Activated CD4-positive, alpha-beta T cell treated with anti-CD3 and anti-CD28 coated beads, Interleukin-10, Interleukin-2, amounts not matched to agents 100 ng/mL and 50 ng/mL, durations not matched to agents 16 hours and 8 hours (primary cell): ENCODE data around the gene TMEM31.

Experiments used
- DNase-seq: peaks from one replicate; pipeline ENCODE4 v3.0.0-alpha.2; 2020

Gene TMEM31, protein sequence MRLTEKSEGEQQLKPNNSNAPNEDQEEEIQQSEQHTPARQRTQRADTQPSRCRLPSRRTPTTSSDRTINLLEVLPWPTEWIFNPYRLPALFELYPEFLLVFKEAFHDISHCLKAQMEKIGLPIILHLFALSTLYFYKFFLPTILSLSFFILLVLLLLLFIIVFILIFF

DNA sequence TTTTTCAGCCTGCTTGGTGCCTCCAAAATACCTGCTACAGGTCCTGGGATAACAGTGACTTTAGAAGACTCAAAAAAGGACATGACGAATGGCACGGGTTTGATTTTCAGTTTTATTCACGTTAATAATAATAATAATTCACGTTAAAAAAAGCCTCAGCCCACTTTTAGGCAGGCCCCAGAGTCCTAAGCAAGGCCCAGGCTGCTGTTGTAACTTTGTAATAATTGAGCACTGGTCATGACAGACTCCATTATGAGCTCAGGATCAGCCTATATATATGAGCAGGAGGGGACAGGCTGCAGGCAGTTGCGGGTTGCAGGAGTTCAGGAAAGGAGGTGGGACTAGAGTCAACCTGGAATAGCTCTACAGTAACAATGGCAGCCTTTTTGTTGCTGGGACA is at the start of gene TMEM31:
TMEM31 (plus strand) TSS at position 301 of the 400 bp plus-strand sequence. CDS start 1,350 bp downstream, outside the sequence.
- no peak for DNase-seq

DNA sequence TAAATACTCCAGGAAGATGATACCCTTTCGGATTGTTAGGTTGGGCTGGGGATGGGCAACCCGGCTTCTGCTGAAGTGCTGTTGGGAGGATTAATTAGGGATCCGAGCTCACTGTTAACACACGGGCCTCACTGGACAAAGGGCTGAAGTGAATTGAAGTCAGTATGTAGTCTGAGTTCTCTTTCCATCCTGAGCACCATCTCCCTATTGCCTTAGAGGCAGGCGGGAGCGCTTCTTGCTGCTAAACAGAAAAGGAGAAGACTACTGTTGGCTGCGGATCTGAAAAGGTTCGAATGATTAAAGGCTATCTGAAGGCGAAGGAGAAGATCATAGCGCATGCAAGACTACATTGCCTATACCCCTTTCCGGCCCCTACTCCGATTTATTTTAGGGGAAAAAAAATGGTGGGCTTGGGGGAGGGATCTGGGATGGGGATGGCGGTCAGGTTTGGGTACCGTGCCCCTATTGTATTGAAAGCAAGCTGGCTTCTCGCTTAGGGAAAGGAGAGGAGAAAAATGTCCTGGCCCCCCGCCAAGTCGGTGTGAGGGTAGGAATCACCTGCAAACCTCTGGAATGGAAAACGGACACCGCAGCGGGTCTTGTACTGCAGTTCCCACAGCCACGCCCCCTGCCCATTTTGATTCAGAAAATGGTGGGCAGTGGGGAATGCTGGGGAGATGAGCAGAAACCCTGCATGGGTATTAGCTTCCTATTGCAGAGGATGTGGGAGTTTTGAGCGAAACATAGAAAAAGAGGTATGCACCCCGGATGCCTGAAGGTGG is 46.5 kb upstream of the TMEM31 start:
- DNase-seq = no peak

DNA sequence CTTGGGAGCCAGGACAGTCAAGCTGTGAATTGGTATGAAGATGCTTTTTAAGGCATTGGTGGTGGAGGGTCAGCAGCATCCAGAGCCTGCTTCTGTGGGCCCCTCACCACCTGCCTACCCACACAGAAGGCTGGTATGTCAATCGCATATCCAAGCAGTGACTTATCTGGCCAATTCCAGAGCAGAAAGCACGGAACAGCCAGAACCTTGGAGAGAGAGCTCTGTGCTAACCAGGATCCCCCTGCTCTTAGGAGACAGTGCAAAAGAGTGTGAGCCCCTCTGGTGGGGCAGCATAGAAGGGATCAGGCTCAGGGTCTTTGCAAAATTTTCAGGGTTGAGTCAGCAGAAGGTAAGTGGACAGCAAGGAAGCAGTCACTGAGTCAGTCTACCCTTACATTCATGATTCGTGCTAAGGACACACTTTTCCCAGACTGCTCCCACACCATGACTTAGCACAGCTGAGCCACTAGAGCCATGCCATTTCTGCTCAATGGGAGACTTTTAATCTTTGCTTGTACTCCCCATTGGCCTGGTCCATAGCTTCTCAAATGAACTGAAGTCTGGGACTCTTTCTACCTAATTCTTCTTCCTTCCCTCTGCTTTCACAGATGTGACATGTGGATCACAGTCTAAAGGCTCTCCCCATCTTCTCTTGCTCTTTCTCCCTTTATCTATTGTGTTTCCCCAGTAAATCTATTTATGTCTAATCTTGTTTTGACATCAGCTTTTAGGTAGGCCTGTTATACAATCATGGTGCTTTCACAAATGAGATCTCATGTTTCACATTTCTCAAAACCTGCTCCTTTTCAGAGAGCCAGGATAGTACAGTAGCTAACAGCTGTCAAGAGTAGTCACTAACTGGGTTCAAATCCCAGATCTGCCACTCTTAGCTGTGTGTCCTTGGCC is 44.3 kb upstream of the TMEM31 start:
- DNase-seq = no peak

DNA sequence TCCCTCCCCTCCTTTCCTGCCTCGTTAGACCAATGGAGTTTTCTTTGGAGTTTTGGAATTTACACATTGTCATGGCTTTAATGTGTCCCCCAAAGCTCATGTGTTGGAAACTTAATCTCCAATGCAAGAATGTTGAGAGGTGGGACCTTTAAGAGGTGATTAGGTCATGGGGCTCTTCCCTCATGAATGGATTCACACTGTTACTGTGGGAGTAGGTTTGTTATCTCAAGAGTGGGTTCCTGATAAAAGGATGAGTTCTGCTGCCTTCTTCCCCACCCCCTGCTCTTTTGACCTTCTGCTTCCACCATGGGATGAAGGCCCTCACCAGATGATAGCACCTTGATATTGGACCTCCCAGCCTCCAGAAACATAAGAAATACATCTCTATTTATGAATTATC is 41.0 kb upstream of the TMEM31 start:
- no peak for DNase-seq

DNA sequence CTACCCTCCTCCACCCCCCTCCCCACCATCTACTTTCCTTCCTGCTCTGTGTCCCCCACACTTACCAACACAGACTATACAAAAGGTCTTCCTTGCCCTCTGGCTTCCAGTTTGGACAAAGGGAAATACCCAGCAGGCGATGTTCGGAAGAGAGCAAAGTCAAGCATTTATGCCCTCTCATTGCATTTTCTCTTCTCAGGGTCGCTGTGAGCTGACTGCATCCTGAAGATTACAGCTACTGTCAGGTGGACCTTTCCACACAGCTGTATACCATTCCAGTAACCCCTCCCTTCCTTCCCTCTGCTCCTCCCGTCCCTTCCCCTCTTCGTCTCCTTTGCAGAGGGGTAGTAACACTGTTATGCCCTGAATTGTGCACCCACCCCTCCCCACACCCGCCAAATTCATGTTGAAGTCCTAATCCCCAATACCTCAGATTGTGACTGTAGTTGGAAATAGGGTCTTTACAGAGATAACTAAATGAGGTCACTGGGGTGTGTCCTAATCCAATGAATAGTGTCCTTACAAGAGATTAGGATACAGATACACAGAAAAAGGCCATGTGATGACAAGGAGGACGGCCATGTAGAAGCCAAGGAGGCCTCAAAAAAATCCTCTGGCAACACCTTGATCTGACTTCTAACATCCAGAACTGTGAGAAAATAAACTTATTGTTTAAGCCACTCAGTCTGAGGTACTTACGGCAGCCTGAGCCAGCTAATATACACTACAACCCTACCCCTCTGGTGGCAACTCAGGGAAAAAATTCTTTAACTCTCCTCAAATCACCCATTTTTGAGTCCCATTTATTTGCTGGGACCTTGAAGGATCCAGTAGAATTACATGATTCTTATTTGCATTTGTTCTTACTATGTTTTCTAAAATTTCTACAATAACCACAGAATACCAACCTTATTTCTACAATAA is 35.9 kb upstream of the TMEM31 start:
- no peak for DNase-seq

DNA sequence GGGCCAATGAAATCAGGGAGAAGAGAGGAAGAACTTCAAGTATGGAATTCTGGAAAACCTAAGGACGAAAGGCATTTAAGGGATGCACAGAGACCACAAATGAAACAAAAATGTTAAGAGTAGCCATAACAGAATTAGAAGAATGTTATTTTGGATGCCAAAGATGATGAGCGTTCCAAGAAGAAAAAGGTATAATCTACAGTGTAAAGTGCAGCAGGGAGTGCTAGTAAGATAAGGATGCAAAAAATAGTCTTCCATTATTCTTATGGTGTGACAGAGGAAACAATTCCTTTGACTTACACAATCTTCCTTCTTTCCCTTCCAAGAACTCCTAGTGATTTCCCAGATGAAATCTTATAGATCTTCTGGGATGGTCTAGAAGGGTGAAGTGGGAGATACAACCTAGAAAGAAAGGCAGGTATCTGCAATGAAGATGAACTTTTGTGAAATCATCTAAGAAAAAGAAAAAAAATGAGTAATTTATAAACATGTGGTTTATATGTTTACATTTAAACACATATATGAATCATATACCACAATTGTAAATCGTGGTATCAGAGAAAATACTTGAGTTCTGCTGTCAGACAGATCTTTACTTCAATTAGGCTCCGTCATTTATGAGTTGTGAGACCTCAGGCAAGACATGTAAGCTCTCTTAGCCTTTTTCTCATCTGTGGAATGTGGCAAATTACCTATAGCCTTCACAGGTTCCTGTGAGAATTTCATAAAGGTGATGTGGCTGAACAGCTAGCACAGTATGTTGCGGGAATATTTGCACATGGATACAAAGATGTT is 32.3 kb upstream of the TMEM31 start:
- no peak for DNase-seq

DNA sequence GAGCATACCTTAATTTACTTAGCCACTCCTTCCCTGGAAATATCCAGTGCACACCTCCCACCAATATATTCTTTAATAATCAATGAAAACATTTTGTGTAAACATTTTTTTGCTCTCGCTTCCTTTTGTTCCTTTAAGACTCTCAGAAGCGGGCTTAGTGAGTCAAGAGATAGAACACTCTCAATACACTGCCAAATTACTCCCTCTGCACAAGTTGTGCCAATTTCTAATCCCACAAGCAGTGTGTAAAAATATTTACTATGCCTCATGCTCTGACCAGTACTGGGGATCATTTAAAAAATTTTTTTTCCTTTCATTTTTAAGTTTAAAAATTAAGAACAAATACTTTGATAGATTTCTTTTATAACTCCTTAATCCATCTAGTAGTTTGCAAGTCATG is 29.3 kb upstream of the TMEM31 start:
- DNase-seq = no peak

DNA sequence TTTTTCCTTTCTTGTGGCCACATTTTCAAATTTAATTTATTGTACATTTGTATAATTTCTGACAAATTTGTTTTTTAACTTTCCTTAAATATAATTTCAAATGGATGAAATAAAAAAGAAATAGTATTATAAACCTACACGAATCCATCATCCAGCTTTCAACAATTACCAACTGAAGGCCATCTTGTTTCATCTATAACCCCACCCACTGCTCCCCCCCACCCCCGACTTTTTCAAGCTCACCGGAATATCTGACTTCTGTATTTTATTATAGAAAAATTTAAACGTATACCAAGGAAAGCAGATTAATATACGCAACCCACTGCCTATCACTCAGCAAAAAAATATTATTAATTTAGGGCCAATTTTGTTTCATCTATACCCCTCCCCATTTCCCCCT is 25.3 kb upstream of the TMEM31 start:
- no peak for DNase-seq

DNA sequence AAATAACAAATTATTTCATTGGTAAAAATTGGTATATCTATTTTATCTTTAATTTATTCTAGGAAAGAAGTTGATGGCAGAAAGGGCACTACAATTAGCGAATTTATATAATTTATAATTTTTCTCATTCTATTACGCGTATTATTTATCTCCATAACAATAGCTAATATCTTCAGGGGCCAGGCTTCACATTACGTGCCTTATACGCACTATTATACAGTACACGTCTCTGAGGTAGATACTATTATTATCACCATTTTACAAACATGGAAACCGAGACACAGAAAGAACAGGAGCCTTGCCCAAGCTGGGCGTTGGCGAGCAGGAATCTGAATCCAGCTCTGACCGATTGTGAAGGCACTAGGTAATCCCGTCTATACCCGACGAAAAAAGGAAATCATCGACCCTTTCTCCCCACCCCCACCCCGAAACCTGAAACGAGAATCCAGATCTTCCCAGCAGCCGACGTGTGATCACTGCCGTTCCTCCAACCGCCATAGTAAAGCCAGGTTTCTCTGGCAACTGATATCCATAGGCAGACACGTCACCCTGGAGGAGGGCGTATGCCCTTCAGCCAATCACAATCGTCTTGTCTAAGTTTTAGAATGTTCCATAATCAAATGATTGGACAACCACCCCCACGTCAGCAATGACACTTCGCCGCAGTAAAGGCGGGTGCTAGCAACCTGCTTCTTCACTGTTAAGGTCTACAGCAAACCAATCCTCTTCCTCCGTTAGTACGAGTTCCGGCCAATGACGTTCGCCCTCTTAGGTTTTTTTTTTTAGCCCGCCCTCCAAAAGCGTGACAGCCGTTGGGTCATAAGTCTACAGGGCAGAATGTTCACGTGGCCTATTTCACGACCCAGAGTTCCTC is 24.3 kb upstream of the TMEM31 start, which contains the start of gene MORF4L2:
MORF4L2 (minus strand) TSS at position 501 of the 874 bp plus-strand sequence. CDS start 9,672 bp downstream, outside the sequence.
- peak; percentile 95 for DNase-seq

DNA sequence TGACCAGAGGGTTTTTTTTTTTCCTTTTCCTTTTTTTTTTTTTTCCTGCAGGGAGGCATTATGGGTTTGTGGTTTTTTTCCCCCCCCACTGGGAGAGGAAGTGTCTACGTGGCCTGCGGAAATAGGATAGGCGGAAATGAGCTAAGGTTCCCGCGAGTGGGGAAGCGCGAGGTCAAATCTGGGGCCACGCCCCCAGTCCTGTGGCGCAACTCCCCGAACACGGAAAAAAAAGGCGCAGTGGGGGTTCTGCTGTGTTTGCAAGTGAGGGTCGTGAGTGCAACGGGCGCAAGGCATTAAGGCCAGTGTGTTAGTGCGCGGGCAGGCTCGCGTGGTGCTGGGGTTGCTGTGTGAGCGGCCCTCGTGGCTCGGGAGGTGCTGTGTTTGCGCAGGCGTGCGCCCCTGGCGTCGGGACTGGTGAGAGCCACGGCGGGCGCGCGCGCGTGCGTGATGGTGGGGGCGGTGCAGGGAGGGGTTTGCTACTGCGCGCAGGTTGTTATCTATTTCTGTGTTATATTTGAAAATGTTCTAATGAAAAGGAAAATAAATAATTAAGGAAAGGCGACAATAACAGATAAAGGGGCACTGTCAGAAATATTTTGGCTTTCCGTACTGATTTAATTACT is 23.5 kb upstream of the TMEM31 start:
- DNase-seq = peak; percentile 87

DNA sequence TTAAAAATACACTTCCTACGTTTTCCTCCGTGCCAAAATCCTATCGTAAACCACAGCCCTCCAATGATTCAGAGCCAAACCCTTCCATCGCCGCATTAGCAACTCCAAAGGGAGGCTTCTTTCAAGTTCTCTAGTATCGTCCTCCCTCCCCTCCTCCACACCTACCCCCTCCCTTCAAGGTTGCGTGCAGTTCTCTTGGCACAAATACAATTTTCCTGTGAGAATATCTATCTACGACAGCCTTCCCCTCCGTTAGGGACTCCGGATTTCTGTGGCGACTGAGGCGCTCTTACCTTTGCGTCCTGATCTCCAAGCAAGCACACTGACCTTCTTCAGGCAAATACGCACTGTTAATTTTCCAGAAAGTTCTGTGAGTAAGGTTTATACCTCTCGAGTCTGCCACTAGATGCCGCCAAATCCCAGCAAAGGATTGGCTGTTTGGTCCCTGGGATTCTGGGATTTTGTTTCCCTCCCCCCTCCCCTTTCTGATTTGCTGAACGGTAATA is 23.0 kb upstream of the TMEM31 start:
- peak; percentile 64 for DNase-seq

DNA sequence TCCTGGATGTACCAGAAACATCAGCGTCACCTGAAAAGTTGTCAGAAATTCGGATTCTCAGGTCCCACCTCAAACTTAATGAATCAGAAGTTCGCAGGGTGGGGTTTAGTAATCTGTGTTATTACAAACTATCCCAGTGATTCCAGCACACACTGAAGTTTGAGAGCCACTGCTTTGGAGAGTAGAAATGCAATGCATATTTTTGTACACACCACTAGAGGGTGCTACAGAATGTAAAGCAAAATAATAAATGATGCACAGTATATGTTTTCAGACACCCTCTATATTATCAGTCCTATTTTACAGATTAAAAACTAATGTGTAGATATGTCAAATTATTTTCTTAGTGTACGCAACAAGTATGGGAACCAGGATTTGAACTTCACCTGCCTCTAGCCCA is 21.8 kb upstream of the TMEM31 start:
- peak; percentile 52 for DNase-seq

DNA sequence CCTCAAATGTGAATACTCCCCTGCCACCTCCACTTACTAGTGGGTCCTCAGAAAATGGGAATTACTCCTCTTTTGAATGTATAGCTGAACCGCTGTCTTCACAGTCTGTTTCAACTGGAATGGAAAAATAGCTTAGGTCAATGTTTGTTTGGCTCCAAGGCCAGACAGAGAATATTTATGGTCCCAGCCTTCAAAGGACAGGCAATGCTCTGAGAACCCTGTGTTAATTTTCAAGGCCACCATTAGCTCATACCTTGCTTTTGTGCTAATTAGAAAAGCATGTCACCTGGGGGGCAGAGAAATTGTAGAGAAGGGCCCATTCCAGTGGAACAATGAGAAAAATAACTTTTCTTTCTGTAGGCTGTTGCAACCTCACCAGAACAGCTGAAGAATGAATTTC is 19.6 kb upstream of the TMEM31 start:
- no peak for DNase-seq

DNA sequence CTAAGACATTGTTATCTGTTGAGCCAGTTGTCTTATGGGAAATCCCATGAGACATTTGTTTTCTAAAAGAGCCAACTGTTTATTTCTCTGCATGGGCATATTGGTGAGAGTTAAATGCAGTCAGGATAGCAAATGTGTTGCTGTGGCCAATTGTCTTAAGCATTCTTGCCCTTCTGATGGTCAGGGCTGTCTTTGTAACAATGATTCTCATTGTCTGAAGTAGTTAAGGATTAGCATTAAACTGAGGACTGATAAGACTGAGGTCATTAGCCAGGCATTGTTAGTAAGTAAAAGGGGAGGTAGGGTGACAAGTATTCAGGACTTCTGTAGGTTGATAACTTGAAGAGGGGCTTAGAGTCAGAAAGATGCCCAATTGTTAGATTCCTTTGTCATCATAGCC is 13.0 kb upstream of the TMEM31 start:
- DNase-seq = no peak

DNA sequence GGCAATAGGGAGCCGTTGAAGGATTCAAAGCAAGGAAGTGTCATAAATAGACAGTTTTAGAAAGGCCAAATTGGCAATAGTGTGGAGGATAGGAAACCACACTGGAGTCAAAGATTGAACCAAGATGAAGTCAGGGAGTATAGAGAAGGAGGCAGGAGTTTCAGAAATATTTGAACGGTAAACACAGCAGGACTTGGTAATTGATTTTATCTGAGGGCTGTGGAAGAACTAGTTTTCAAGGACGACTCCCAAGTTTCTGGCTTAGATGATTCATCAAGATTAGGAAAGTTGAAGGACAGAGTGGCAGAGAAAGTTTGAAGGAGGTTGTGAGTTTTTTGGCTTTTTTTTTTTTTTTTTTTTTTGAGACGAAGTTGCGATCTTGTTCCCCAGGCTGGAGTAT is 11.5 kb upstream of the TMEM31 start:
- DNase-seq = no peak

DNA sequence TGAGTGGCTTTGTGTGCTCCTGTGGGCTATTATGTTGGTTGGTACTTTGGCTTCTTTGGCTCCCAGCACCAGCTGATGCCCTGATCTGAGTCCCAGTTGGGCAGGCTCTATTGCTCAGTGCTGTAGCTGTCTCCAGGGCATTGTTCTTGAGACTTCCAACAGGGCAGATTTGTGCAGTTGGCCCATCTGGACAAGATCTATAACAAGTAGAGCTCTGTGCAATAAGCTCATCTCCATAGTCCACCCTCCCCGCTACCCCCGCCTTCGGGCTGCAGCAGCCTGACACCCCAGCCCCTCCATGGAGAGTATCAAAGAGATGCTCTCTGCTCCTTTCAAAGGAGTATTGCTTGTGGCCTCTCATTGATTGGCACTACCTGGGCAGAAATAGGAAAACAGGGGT is 5.8 kb upstream of the TMEM31 start:
- no peak for DNase-seq

DNA sequence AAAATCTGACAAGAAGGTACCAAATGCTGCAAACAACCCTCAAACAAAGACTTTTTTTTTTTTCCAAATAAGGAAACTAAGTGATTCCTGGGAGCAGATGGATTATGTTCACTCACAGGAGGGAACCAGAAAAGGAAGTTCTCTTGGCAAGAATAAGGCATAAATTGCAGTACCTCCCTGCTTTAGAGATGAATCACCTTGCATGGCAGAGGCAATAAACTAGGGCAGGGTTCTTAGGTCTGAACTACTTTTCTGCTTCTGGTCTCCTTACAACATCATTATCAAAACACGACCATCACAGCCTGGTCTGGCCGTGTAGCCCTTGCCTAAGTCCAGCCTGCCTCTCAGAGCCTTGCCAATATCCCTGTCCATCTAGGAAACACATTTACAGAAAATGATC is 6.3 kb downstream of the TMEM31 start:
- DNase-seq = no peak

DNA sequence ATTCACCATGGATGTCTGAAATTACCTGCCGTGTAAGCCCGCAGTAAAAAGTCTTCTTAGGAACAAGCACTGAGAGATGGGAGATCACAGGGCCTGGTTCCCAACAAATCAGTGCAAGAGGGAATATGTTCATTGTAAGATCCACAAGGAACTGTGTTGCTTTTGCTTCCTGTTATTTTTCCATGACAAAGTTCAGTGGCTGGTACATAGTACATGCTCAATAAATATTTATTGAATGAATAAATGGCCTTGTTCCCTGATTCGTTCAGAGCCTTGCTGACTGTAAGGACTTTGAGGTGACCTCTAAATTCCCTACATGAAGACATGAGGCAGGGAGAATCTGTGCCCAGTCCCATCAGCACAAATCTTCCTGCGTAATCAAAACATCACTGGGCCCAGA is 7.4 kb downstream of the TMEM31 start:
- no peak for DNase-seq

DNA sequence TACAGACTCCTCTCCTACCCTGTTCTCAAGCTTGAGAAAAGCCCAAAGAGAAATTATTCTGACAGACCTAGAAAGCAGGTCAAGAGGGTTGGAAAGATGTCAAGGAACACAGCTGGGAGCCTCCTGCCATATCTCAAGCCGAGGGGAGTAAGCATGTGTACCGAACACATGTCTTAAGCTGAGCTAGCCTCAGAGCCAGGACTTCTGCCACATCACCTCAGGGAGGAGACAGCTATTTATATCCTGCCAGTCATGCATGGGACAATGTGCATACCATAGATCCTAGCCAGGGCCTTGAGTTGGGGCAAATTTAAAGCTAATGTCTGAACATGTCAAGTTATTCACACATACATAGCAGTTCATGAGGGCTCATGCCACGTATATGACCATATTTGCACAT is 11.8 kb downstream of the TMEM31 start:
- DNase-seq = no peak

DNA sequence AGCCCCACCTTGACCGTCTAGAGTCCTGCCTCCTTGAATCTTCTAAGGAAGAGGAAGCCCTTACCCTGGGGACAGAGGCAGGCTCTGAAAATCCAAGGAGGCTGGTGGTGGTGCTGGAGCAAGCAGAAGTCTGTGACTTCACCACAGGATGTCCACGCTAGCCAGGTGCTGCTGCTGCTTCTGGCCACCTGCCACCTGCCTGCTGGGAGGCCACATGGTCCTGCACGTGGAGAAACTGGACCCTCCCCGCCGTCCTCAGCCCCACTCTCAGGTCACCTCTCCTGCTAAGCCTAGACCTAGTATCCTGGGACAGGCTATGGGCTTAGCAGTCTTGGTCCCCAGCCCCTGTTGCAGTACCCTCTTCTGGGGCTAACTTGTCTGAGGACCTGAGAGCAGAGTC is 15.8 kb downstream of the TMEM31 start:
- no peak for DNase-seq
